HFFc6 (cell line): Measurements from ENCODE around the gene PEX11A. TPM values are rescaled to one million over a fixed set of nuclear protein-coding genes. Genes with fewer than 3 reads are reported as not detected.

Experiments used
- DNase-seq: peaks from one replicate; pipeline ENCODE4 v3.0.0-alpha.2; 2018
- H3K27ac Mint-ChIP-seq: 2 replicates; pipeline ENCODE4 v1.8.0; 2020; ENCODE audit warnings: mild to moderate bottlenecking, mixed read lengths
- H3K27me3 Mint-ChIP-seq: 2 replicates; pipeline ENCODE4 v1.8.0; 2021; ENCODE audit warnings: mild to moderate bottlenecking, moderate library complexity, mixed read lengths; ENCODE audit not compliant: insufficient read depth
- H3K36me3 Mint-ChIP-seq: 2 replicates; pipeline ENCODE4 v1.8.0; 2021; ENCODE audit warnings: low read depth, mixed read lengths
- H3K4me1 Mint-ChIP-seq: 2 replicates; pipeline ENCODE4 v1.8.0; 2020; ENCODE audit warnings: low read depth, mixed read lengths
- H3K4me3 Mint-ChIP-seq: 2 replicates; pipeline ENCODE4 v1.8.0; 2020; ENCODE audit warnings: mild to moderate bottlenecking, moderate library complexity, mixed read lengths
- H3K9me3 Mint-ChIP-seq: 2 replicates; pipeline ENCODE4 v1.8.0; 2020; ENCODE audit warnings: mild to moderate bottlenecking, mixed read lengths
- CTCF ChIP-seq: fragments of 200-600 bp; sonication (generic); IDR thresholded peaks from 2 replicates; pipeline ENCODE4 v1.5.0; 2021; ENCODE audit warnings: antibody characterized with exemption, mild to moderate bottlenecking
- long read RNA-seq: library from polyadenylated mRNA; unstranded; transcript quantifications from one replicate; pipeline ENCODE4 v2.0.0, GENCODE V29; 2019
- total RNA-seq, 6 experiments: library from RNA; stranded (reverse); fragmentation: NEBNext Ultra II Directional; extraction: Animal tissue kit (Norgen Biotek cat#: 25700); gene quantifications; 2 replicates in 1 of 6; 3 replicates in 5 of 6; pipeline ENCODE4 v1.2.3, GENCODE V29; 2021

Gene PEX11A
- 1 to 10 TPM; 2.1 to 4.6 (median 3.0) TPM for total RNA-seq
- long read RNA-seq, transcript PEX11A-201 (3 exons, 2,740 nt): major isoform, 7 of 9 reads
- long read RNA-seq, partial matches to known transcripts: 0 of 9 reads
- long read RNA-seq, other reads (novel, unspliced or antisense): 1 of 9 reads

DNA sequence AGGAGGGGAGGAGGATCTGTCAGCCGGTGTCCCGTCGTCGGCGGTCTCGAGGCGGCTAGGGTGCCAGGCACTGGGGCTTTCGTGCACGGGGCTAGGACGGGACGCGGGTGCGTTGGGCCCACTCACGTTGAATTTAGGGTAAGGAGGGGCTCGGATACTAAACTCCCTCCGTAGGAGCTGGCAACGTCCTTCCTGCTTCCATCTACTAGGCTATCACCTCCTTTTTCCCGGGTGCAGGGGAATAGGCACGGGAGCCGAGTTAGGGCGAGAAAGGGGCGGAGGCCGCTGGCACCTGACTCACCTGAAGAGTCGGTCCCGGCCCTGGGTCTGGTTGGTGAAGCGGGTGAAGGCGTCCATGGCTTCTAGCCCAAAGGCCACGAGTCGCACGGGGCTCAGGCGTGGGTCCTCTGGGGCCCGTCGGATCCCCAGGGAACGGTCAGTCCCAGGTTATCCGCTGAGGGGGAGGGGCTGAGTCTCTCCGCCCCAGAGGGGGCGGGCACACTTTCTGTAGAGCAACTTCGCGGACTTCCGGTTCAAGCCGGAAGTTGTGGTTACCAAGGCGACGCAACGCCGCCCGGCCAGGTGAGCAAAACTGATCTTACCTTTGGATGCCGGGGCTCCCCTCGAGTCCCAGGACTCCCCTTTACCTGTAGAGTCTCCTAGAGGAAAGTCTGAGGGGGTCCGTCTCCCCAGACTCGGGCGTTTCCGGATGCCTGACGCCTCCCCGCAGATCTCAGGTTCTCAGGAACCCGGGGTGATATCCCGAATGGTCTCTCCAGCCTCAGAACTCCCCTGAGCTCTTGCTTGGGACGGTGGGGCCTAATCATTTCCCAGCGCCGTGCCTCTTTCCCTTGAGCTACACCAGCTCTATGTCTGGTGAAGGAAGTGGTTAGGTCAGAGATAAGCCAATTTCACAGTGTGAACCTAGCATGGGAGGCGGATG lies at the start of gene PEX11A, which contains the start of gene WDR93:
PEX11A (minus strand) TSS at position 479 of the 943 bp plus-strand sequence; CDS start at position 357, 122 bp downstream.
WDR93 (plus strand) TSS at position 536 of the 943 bp plus-strand sequence. CDS start 10,936 bp downstream, outside the sequence.
- H3K4me1 Mint-ChIP-seq: peaks cover 17% of the 10 kb centered on the region; the same call in 1 of the 2 replicates
- TF ChIP-seq CTCF: no peak
- no peaks in the 10 kb centered on the region for H3K36me3 Mint-ChIP-seq
- no peaks in the 10 kb centered on the region for H3K9me3 Mint-ChIP-seq
- DNase-seq: no peak
- peak within 1 kb of the TSS; percentile 57 for H3K27ac Mint-ChIP-seq
- peaks cover under 1% of the 10 kb centered on the region for H3K27me3 Mint-ChIP-seq
- peak within 1 kb of the TSS; percentile 90 for H3K4me3 Mint-ChIP-seq

DNA sequence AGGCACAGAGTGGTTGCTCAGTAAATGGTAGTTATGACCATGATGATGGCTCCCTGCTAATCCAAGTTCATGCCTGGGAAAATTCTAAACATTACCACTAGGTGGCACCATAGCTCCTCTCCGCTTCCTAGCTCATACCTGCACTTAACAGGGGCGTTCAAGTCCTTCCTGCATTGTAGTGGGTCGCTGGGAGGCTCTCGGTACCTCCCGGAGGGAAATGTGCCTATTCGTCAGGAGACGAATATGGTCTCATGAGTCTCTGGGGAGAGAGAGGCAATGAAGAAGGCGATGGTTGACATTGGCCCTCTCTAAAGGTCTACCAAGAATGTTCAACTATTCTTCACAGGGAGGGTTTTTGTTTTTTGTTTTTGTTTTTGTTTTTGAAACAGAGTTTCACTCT lies 49.6 kb upstream of the PEX11A start:
- peaks cover 19% of the 10 kb centered on the region for H3K27me3 Mint-ChIP-seq
- H3K27ac Mint-ChIP-seq: no peak overlapping the region
- no peaks in the 10 kb centered on the region for H3K9me3 Mint-ChIP-seq
- no peaks in the 10 kb centered on the region for H3K36me3 Mint-ChIP-seq
- H3K4me1 Mint-ChIP-seq: no peaks in the 10 kb centered on the region
- DNase-seq: peak; percentile 52
- TF ChIP-seq CTCF: peak; percentile 98
- peak overlapping the region; percentile 58 for H3K4me3 Mint-ChIP-seq

- no peak overlapping the region for H3K27ac Mint-ChIP-seq
- no peak for TF ChIP-seq CTCF
- no peak for DNase-seq
- peaks cover 36% of the 10 kb centered on the region for H3K27me3 Mint-ChIP-seq
- H3K4me3 Mint-ChIP-seq: no peak overlapping the region
- H3K9me3 Mint-ChIP-seq: no peaks in the 10 kb centered on the region
- no peaks in the 10 kb centered on the region for H3K4me1 Mint-ChIP-seq
- no peaks in the 10 kb centered on the region for H3K36me3 Mint-ChIP-seq
Observed at GRCh38 chr15:89735773-89736172, 45.2 kb upstream of the PEX11A start.

DNA sequence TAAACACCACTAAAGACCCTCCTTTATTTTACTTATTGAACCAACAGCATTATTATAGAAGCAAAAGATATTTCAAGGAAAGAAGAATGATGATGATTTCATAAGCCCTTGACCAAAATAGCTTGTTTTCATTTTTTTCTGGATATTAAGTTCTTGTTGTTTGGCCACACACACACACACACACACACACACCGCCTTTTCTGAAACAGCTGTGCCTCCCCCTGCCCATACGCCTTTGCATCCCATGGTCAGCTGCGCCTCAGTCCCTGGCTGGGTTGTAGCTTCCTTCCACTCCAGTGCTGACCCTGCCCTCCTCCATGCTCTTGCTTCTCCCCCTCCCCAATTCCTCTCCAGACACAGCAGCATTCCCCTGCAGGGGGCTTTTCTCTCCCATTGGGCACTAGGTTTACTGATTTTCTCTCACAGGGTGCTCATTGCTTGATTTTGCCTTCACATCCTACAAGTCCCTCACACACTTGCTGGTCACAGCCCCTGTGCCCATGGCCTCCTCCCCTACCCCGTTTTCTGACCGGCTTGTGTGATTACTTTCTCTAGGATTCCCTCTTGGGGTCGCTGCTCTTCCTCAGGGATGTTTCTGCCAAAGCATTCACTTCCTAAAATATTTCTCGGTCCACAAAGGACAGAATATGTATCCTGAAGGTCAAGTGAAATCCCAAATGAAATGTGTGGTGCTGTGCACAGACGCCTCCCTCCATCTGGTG lies 42.1 kb upstream of the PEX11A start:
- H3K27ac Mint-ChIP-seq: no peak overlapping the region

More for the DNA sequence above, 42.1 kb upstream of the PEX11A start:
- H3K9me3 Mint-ChIP-seq: no peaks in the 10 kb centered on the region
- 0 out of 2 replicates have a peak, but pooled peaks have one; percentile 8 for TF ChIP-seq CTCF
- no peak for DNase-seq
- no peaks in the 10 kb centered on the region for H3K36me3 Mint-ChIP-seq
- no peaks in the 10 kb centered on the region for H3K4me1 Mint-ChIP-seq
- H3K4me3 Mint-ChIP-seq: no peak overlapping the region
- peaks cover 40% of the 10 kb centered on the region for H3K27me3 Mint-ChIP-seq
